ENCODE results near the gene GSTO2.

DNA sequence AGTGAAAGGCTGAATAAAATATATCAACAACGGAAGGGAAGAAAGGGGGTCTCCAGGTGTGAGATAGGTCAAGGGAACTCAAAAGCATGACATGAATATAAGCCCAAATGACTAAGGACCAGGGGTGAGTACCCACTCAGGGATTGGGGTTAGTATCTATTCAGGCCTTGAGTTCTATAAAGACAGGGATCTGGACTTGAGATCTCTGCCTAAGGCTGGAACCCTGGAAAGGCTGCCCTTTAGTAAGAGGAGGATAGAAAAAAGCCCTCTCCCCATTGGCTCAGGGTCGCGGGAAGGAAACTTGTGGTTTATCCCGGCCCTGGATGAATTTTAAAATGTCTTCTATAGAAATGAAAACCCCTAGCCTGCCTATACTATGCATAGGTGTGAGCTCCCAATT, 71.7 kb downstream of the GSTO2 start:
- TF ChIP-seq, protein P1, sequence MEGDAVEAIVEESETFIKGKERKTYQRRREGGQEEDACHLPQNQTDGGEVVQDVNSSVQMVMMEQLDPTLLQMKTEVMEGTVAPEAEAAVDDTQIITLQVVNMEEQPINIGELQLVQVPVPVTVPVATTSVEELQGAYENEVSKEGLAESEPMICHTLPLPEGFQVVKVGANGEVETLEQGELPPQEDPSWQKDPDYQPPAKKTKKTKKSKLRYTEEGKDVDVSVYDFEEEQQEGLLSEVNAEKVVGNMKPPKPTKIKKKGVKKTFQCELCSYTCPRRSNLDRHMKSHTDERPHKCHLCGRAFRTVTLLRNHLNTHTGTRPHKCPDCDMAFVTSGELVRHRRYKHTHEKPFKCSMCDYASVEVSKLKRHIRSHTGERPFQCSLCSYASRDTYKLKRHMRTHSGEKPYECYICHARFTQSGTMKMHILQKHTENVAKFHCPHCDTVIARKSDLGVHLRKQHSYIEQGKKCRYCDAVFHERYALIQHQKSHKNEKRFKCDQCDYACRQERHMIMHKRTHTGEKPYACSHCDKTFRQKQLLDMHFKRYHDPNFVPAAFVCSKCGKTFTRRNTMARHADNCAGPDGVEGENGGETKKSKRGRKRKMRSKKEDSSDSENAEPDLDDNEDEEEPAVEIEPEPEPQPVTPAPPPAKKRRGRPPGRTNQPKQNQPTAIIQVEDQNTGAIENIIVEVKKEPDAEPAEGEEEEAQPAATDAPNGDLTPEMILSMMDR (conservative IDR thresholded peaks at IDR 0.05; ENCODE audit: low read length), result no peak
- TF ChIP-seq EZH2phosphoT487 (IDR thresholded peaks at IDR 0.05; ENCODE audit: borderline replicate concordance), result no peak

Data from Loucy (cell line).